Left ventricle myocardium superior (tissue), 1 donor: ENCODE measurements around the gene HIPK4. TPM values are rescaled to one million over a fixed set of nuclear protein-coding genes. Genes with fewer than 3 reads are reported as not detected.
"Not testable (repeated sequence)": the region's sequence is repeated elsewhere in the genome, so short reads cannot be mapped to it uniquely, and the experiment has no call there.

Experiments used
- ATAC-seq: fragments of 200-7000 bp; cut with Tn5 transposase; one replicate; pipeline ENCODE4 v1.9.1; 2020; ENCODE audit warnings: mild to moderate bottlenecking, moderate library complexity
- DNase-seq: peaks from one replicate; pipeline ENCODE4 v3.0.0-alpha.2; 2020
- intact Hi-C: fragments of 100-400 bp; cut with micrococcal nuclease; formaldehyde crosslinking; loops from one replicate; pipeline ENCODE4 v1.11.0; 2022
- total RNA-seq: library from RNA; stranded (reverse); fragmentation: NEBNext Ultra II Directional; extraction: Animal tissue kit (Norgen Biotek cat#: 25700); gene quantifications from one replicate; pipeline ENCODE4 v1.2.1, GENCODE V29; 2021
- donor health status: DM: no; HTN: yes; CAD: no; lungs with severe emphysema.

HIPK4 gene
- total RNA-seq, 1 donor from 2014 or later = not detected

DNA sequence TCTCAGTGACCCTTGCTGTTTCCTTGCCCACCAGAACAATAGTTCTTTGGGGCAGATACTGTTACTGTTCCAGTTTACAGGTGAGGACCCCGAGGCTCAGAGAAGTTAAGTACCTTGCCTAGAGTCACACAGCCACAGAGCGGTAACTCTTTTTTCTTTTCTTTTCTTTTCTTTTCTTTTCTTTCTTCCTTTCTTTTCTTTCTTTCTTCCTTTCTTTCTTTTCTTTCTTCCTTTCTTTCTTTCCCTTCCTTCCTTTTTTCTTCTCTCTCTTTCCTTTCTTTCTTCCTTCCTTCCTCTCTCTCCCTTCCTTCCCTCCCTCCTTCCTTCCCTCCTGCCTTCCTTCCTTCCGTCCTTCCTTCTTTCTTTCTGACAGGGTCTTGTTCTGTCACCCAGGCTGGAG lies 28.1 kb upstream of the HIPK4 start:
- ATAC-seq (no peak), DNase-seq (no peak)
- intact Hi-C loops = no loop called here

DNA sequence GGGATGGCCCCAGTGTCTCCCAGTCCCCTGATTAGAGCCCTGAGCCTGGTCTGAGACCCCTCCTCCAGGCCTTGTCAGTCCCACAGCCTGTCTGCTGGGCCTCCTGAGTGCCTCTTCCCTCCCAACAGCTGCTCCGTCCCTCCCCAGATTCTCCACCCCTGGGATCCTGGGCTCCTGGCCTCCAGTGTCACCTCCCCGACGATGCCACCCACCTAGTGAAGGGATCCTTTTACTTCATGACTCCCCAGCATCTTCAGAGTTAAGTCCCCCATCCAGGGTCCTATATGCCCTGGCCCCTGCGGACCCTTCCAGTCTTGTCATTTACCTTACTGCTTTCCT lies 27.6 kb upstream of the HIPK4 start:
- ATAC-seq = no peak
- intact Hi-C loops = no loop called here
- DNase-seq = no peak

DNA sequence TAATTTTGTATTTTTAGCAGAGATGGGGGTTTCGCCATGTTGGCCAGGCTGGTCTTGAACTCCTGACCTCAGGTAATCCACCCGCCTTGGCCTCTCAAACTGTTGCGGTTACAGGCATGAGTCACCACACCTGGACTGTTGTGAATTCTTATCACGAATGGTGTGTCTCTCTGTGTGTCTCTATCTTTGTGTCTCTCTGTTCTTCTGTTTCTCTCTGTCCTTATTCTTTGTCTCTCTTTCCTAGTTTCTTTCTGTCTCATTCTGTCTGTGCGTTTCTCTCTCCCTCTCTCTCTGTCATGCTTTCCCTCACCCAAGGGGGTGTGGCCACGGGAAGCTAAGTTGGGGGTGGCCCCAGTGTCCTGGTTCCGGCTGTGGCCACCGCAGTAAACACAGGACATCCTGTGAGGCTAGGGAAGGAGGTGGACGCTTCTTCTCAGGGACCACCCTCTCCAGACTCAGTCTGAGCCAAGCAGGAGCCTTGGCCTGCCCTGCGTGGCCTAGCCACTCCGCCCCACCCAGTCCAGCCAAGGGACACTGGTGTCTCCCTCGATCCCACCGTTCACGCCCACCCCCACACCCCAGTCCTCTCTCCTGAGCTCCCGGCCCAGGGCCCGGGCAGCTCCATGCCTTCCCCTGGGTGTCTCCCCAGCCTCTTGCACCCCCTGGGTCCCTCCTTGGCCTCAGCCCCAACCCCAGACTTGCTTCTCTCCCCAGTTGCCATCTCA lies 27.1 kb upstream of the HIPK4 start:
- ATAC-seq (peak; percentile 4), DNase-seq (peak; percentile 70)
- intact Hi-C loops = no loop called here

DNA sequence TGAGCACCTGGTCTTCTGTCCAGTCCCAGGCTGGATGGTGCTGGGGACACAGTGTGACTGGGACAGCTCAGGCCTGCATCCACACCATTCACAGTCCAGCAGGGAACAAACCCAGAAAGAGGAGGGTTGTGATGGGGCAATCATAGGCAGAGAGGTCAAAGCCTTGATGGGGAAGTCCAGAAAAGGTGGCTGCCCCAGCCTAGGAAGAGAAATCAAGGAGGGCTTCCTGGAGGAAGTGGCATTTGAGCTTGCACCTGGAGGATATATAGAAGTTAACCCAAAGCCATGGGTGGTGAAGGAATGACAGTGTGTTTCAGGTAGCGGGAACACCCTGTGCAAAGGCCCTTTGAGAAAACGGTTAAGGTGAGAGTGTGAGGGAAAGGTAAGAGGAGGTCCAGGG lies 25.8 kb upstream of the HIPK4 start:
- DNase-seq = no peak
- no peak for ATAC-seq
- intact Hi-C loops = no loop called here

DNA sequence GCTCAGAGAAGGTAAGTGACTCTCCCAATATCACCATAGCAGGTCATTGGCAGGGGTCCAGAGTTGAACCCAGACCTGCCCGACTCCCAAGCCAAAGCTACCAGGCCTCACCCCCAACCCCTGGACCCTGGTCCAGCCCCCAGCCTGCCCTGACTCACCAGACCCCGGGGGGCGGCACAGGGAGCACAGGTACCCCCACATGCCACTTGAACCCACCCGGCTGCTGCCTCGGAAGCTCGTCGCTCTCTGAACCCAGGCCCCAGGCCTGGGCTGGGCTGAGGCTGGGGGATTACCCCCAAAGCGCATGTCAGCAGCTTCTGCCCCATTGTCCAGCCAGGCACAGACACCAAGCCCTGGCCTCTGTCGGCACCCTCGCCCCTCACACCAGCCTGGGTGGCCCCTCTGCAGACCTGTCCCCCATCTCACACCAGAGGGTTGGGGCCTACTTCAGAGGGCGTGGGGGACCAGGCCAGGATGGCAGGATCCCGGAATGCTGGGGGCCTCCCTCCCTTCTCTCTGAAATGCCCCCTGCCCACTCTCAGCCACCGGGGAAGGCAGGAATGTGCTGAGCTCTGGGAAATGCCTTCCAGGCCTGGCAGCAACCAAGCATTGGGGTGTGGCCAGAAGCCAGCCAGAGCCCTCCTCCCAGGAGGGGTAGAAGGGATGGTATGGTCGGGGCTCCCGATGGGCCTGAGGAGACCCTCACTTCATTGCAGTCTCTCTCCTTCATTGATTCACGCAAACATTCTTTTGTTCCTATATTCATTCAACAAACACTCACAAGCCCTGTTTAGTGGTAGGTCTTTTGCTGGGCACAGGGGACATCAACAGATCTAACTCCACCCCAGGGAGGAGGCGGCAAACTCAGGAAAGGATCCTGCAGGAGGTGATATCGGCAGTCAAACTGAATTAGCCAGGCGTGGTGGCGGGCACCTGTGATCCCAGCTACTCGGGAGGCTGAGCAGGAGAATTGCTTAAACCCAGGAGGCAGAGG lies 24.9 kb upstream of the HIPK4 start:
- intact Hi-C loops = no loop called here
- DNase-seq (no peak), ATAC-seq (no peak)

DNA sequence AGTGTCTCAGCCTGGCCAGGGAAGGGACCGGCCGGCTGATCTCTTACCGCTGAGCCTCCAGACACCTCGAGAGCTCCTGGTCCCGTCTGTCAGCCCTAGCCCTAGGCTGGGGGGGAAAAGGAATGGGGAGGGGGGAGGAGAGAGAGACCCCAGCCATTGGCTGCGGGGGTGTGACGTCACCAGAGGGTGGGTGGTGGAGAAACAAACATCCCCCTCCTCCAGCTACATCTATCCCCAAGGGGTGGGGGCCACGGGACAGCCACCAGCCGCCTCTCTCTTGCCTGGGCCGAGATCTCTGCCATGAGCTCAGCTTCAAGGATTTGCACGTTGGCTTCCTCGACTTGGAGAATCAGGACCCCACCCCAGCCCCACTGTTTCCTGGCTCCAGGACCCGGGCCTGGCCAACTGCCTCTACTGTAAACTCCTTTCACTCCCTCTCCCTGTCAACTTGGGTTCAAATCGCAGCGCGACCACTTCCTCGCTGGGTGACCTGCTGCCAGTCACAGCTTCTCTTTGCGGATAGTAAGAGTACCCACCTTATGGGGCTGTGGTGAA lies 23.4 kb upstream of the HIPK4 start, which contains the start of gene PRX:
Gene PRX, minus strand, starts transcription at position 88 of the 555 bp plus-strand sequence. CDS start 5,446 bp downstream, outside the sequence.
- intact Hi-C loops = no loop called here
- DNase-seq (no peak), ATAC-seq (no peak)

DNA sequence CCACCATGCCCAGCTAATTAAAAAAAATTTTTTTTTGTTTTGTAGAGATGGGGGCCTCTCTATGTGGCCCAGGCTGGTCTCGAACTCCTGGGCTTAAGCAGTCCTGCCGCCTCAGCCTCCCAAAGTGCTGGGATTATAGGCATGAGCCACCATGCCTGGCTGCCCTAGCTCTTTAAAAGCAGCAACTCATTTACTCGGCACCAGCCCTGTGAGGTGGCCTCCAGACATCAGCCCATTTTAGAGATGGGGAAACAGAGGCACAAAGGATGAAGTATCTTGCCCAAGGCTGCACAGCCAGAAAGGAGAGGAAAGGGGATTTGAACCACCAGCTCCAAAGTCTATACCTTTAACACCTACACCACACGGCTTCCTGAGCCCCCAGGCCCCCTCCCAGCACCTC lies 22.9 kb upstream of the HIPK4 start:
- no peak for DNase-seq
- intact Hi-C loops = no loop called here
- ATAC-seq = no peak

DNA sequence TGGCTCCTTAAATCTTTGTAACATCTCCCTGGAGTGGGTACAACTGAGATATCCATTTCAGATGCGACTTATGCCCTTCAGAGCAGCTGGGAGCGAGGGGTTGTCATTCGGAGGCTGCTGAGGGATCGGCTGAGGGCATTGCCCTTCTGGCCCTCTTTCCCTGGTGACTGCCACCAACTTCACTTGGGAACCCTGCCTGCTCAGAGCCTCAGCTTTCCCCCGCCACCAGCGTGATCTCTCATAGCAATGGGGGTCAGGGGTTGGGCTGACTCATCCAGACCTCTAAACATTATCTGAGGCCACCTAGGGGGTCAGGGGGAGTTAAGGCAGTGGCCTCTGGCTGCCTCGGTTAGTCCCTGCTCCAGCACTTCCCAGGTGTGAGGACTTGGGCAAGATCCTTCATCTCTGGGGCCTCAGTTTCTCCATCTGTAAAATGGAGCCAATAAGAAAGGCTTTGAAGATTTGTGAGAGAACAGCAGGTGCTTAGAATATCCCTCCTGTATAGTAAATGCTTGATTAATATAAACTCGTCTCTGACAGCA lies 22.0 kb upstream of the HIPK4 start:
- DNase-seq (no peak), ATAC-seq (peak; percentile 30)
- intact Hi-C loops = no loop called here

DNA sequence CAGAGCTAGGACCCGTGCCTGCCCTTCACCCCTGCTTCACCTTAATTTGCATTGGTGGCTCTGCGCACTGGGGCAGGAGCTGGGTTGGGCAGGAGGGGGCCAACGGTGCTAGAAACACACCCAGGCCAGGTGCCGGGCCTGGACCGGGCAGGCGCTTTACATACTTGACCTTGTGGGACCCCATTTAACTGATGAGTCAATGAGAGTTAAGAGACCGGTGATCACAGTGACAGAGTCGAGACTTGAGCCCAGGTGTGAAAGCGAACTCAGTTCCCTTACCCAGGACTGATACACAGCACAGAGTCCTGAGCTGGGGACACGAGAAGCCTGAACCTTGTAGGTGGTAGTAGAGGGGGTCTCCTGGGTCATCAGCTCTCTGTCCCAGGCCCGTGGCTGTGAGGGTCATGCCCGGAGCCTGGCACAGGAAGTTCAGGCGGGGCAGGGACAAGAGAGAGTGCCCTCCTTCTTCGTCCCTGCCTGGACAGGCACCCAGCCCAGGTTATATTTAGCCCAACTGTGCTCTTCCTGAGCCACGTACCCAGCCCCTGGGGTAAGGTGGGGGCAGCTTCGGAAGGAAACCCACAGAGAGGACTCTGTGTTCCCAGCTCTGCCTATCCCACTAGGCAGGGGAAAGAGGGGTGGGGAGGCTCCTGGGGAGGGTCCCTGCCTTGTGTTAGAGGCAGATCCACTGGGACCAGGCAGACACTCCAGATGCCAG lies 21.3 kb upstream of the HIPK4 start:
- intact Hi-C loops = no loop called here
- ATAC-seq (peak; percentile 95), DNase-seq (peak; percentile 79)

DNA sequence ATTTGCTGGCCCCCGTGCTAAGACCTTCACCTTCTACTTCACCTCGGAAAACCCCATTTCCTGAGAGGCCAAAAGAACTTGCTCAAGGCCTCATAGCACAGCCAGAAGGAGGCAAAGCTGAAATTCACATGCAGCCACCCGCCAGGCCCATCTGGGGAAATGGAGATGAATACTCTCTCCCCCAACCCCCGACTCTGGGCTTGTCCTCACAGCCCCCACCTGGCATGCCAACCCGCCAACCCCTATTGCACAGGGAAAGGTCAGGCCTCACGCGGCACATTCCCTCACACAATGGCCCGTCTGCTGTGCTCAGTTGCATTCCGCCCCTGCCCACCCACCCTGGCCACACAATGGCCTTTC lies 20.0 kb upstream of the HIPK4 start:
- DNase-seq (no peak), ATAC-seq (no peak)
- intact Hi-C loops = no loop called here

DNA sequence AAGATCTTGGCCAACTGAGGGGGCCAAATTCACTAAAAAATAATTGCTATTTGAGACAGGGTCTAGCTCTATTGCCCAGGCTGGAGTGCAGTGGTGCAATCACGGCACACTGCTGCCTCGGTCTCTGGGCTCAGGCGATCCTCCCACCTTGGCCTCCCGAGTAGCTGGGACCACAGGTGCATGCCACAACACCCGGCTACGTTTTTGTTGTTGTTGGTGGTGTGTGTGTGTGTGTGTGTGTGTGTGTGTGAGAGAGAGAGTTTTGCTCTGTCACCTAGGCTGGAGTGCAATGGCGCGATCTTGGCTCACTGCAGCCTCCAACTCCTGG lies 18.6 kb upstream of the HIPK4 start:
- DNase-seq, intact Hi-C loops, ATAC-seq: not testable (repeated sequence)

DNA sequence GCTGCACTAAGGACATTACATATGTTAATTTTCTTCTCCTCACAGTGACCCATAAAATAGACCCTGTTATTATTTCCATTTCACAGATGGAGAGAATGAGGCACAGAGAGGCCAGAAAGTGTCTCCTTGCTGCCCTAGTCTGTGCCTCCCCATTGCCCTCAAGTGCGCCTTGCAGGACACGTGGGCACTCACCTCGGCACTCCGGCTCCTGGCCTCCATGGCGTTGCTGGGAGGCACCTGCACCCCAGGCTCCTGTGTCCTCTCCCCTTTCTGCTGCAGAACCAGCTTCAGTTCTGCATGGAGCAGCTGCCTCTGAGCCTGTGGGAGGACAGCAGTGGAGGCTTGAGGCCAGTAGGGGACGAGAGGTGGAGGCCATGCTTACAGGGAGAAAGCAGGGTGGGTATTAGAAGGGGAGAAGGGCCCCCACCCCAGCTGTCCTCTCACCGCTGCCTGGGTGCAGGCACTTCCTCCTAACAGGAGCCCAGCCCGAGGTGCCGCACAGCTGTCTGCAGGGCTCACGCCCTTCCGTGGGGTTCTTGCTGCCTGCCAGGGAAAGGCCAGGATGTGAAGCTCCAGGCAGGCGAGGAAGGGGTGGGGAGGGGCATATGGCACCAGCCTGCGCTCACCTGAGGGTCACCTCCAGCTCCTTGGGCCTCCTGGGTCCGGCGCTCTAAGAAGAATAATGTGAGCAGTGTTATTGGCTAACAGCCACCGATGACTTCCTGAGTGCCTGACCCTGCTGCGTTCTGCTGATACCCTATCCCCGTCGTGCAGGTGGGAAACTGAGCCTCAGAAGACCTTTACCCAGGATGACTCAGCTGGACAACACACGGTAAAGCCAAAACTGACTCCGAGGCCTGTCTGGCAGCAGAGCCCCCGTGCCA lies 18.0 kb upstream of the HIPK4 start:
- intact Hi-C loops = no loop called here
- no peak for DNase-seq
- ATAC-seq = no peak

DNA sequence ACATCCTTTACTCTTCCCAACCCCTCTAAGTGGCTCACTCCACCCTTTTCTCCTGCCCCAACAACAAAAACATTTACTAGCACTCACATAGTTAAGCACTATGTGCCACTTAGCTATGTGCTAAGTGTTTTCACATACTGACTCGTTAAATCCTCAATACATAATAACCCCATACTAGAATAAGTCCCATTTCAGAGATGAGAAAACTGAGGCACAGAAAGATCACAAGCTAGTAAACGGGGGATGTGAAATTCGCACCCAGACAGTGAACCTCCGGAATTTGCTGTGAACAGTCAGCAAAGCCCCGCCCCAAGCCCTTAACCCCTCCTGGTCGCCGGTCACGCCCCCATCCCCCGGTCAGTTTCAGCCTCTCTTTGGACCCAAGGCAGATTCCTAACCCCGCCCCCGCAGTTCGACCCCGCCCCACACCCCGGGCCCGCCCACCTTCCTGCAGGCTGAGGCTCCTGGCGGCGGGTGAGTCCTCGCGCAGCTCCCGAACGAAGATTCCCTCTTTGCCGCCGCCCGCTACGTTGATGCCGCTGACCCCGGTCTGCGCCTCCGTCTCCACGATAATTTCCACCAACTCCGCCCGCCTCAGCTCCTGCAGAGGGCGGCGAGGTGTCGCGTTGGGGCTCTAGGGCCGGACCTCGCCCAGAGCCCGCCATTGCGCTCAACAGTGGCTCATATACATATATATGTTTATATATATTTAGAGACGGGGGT lies 13.4 kb upstream of the HIPK4 start:
- intact Hi-C loops = no loop called here
- DNase-seq (peak; percentile 93), ATAC-seq (peak; percentile 94)

DNA sequence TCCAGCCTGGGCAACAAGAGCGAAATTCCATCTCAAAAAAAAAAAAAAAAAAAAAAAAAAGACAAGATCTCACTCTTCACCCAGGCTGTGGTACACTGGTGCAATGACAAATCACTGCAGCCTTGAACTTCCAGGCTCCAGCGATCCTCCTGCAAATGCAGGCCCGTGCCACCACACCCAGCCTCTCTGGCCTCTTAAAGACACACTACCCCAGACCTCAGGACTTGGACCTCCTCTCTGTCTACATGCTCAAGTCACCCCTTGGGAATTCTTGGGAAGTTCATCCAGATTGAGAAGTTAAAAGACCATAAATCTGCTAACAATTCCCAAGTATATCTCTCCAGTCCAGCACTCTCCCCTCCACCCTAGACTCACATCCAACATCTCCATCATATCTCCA lies 10.6 kb upstream of the HIPK4 start:
- ATAC-seq (no peak), DNase-seq (no peak)
- intact Hi-C loops = no loop called here

DNA sequence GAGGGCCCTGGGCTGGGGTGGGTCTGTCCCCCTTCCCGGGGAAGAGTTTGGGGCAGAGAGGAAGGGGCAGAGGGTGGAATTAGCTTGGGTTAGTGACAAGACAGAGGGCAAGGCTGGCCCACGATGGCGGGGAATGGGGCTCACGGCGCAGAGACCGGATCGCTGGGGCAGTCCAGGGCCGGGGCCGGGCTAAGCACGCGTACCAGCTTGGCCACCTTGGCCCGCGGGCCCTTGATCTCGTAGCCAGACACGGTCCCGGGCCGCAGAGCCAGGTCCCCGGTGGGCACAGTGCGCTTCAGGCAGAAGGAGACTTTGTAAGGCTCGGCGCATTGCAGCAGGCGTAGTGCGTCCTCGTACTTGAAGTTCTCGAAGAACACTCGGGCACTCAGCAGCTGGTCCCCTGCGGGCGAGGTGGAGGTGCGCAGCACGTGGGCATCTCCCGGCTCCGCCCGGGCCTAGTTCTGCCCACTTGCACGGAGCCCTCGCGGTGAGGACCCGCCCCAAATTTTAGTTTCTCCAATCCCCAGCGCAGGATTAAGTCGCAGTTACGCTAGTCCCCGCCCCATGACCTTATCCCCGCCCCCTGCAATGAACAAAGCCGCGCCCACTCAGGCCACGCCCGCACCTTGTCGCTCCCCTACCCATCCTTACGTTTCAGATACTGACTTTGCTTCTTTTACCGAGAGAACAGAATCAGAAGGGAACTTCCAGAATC lies 8.6 kb upstream of the HIPK4 start:
- intact Hi-C loops = no loop called here
- ATAC-seq (peak; percentile 4), DNase-seq (peak; percentile 40)

DNA sequence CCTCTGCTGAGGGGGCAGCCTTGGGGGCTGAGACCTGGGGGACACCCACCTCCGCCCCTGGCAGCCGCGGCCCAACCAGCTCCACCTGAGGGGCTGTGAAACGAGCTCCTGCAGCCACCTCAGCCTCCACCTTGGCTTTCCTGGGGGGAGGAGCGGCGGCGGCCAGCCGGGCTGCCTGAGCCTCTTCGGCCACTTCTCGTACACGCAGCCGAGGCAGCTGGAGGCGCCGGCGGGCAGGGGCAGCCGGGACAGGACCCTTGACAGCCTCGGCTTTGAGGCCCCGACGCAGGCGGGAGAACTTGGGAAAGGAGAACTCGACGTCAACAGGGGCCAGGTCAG lies 7.6 kb upstream of the HIPK4 start:
- intact Hi-C loops = no loop called here
- ATAC-seq (no peak), DNase-seq (no peak)

DNA sequence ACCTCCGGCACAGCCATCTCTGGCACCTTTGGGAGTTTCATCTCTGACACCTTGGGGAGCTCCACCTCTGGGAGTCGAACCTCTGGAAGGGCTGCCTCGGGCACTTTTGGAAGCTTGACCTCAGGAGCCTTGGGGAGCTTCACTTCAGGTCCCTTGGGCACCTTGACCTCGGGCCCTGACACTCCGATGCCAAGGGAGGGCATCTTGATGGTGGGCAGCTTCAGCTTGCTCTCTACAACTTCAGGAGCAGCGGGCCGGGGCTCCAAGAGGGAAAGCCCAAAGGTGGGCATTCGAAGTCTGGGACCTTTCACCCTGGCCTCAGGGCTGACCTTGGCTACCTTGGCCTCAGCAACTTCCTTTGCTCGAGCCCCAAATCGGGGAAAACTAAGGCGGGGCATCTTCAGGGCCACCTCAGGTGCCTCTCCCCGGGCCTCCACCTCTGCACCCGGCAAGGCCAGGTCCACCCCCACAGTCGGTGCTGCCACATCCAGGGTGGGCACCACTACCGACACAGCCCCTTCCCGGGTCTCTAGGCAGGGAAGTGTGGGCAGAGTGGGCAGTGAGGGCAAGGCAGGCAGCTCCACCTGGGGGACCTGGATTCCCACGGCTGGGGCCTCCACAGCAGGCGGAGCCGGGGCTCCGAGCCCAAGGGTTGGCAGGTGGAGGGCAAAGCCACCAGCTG lies 7.0 kb upstream of the HIPK4 start:
- ATAC-seq (no peak), DNase-seq (no peak)
- intact Hi-C loops = no loop called here
